DND-41 (cell line): ENCODE results near the gene ASPG.

Experiments used
- ATAC-seq: fragments of 200-7000 bp; cut with Tn5 transposase; 3 replicates; pipeline ENCODE4 v1.9.1; 2021; ENCODE audit warnings: low read depth; ENCODE audit not compliant: insufficient read depth
- DNase-seq: peaks from one replicate; pipeline ENCODE4 v3.0.0-alpha.2; 2020
- H2AFZ ChIP-seq: 2 replicates; pipeline ENCODE4 v1.6.0; 2012; ENCODE audit warnings: low read depth, low read length
- H3K27ac ChIP-seq: 2 replicates; pipeline ENCODE4 v1.5.1; 2012; ENCODE audit warnings: low read length, inconsistent platforms
- H3K27me3 ChIP-seq: fragments of 200-600 bp; sonication (generic); 2 replicates; pipeline ENCODE4 v1.6.0; 2012; ENCODE audit warnings: low read length, mild to moderate bottlenecking, inconsistent platforms; ENCODE audit not compliant: insufficient read depth, poor library complexity
- H3K36me3 ChIP-seq: 2 replicates; pipeline ENCODE4 v1.5.1; 2012; ENCODE audit warnings: low read length, inconsistent platforms; ENCODE audit not compliant: insufficient read depth
- H3K4me1 ChIP-seq: 2 replicates; pipeline ENCODE4 v1.5.1; 2012; ENCODE audit warnings: mild to moderate bottlenecking, low read length; ENCODE audit not compliant: insufficient read depth
- H3K4me2 ChIP-seq: 2 replicates; pipeline ENCODE4 v1.6.0; 2012; ENCODE audit warnings: mild to moderate bottlenecking, moderate library complexity, low read length, inconsistent platforms; ENCODE audit not compliant: insufficient read depth
- H3K4me3 ChIP-seq, 2 experiments: fragments of 200-600 bp in 1 of 2; shearing (Covaris generic) in 1 of 2; 2 replicates each; pipeline ENCODE4 v1.5.1; 2012 to 2016; ENCODE audit warnings: inconsistent platforms in 2 of 2, low read length in 2 of 2, mild to moderate bottlenecking in 2 of 2, low read depth in 1 of 2, moderate library complexity in 1 of 2
- H3K79me2 ChIP-seq: 2 replicates; pipeline ENCODE4 v1.6.0; 2012; ENCODE audit warnings: low read length, inconsistent platforms; ENCODE audit not compliant: insufficient read depth
- H3K9ac ChIP-seq: 2 replicates; pipeline ENCODE4 v1.6.0; 2012; ENCODE audit warnings: low read depth, mild to moderate bottlenecking, inconsistent platforms, low read length, moderate library complexity
- H3K9me3 ChIP-seq: 2 replicates; pipeline ENCODE4 v1.5.1; 2012; ENCODE audit warnings: low read length, moderate library complexity, mild to moderate bottlenecking, inconsistent platforms; ENCODE audit not compliant: insufficient read depth, severe bottlenecking
- H4K20me1 ChIP-seq: 2 replicates; pipeline ENCODE4 v1.6.0; 2012; ENCODE audit warnings: low read length; ENCODE audit not compliant: insufficient read depth
- CTCF ChIP-seq: IDR thresholded peaks from 2 replicates; pipeline ENCODE4 v1.5.1; 2012; ENCODE audit warnings: borderline replicate concordance, low read length, moderate library complexity, mild to moderate bottlenecking; ENCODE audit not compliant: poor library complexity, severe bottlenecking; ENCODE audit errors: extremely low read depth
- EZH2 ChIP-seq: IDR thresholded peaks from 3 replicates; pipeline ENCODE4 v1.6.1; 2012; ENCODE audit warnings: borderline replicate concordance, low read depth, mild to moderate bottlenecking, moderate library complexity, low read length, inconsistent platforms; ENCODE audit not compliant: severe bottlenecking

The ASPG gene

GRCh38 chr14:104138098-104138717, 52.7 kb downstream of the ASPG start, which contains the start of gene KIF26A:
Gene KIF26A, plus strand, starts transcription at chr14:104138587. Its CDS starts 136 bp downstream, at chr14:104138723.
- Histone ChIP-seq H2AFZ (no peak within 1 kb of the TSS), H3K79me2 (no peaks in the 10 kb centered on the region), H3K4me2 (no peak within 1 kb of the TSS), H4K20me1 (no peaks in the 10 kb centered on the region), H3K36me3 (no peaks in the 10 kb centered on the region), H3K9ac (no peak within 1 kb of the TSS), H3K4me3 (no peak within 1 kb of the TSS), H3K27me3 (no peaks in the 10 kb centered on the region), H3K27ac (no peak within 1 kb of the TSS), H3K9me3 (peaks cover 10% of the 10 kb centered on the region), H3K4me1 (no peaks in the 10 kb centered on the region)
- ATAC-seq (no peak), DNase-seq (no peak)
- TF ChIP-seq EZH2 (no peak), CTCF (no peak)

- H3K79me2 ChIP-seq = no peaks in the 10 kb centered on the region
- no peaks in the 10 kb centered on the region for H3K36me3 ChIP-seq
- no peak overlapping the region for H2AFZ ChIP-seq
- no peaks in the 10 kb centered on the region for H3K27me3 ChIP-seq
- no peak overlapping the region for H3K27ac ChIP-seq
- TF ChIP-seq CTCF = no peak
- TF ChIP-seq EZH2 = no peak
- ATAC-seq (no peak), DNase-seq (no peak)
- H3K4me3 ChIP-seq = no peak overlapping the region
- H3K9ac ChIP-seq = no peak overlapping the region
- H3K9me3 ChIP-seq = peaks cover 10% of the 10 kb centered on the region
- H4K20me1 ChIP-seq = no peaks in the 10 kb centered on the region
- H3K4me2 ChIP-seq = no peak overlapping the region
- H3K4me1 ChIP-seq = no peaks in the 10 kb centered on the region
Measured at GRCh38 chr14:104138718-104139459, 53.4 kb downstream of the ASPG start.

GRCh38 chr14:104139460-104140212, 54.1 kb downstream of the ASPG start:
- TF ChIP-seq EZH2 (no peak), CTCF (no peak)
- Histone ChIP-seq H2AFZ (no peak overlapping the region), H3K27me3 (no peaks in the 10 kb centered on the region), H3K9ac (no peak overlapping the region), H3K4me1 (no peaks in the 10 kb centered on the region), H3K36me3 (no peaks in the 10 kb centered on the region), H3K4me3 (no peak overlapping the region), H3K27ac (no peak overlapping the region), H3K79me2 (no peaks in the 10 kb centered on the region), H4K20me1 (no peaks in the 10 kb centered on the region), H3K4me2 (no peak overlapping the region), H3K9me3 (peaks cover 10% of the 10 kb centered on the region)
- DNase-seq = no peak
- no peak for ATAC-seq
